Measurements from ENCODE around the gene NECTIN4.
A peak's percentile ranks its signal among the peaks of the same experiment; 100 is the strongest.

The NECTIN4 gene

DNA sequence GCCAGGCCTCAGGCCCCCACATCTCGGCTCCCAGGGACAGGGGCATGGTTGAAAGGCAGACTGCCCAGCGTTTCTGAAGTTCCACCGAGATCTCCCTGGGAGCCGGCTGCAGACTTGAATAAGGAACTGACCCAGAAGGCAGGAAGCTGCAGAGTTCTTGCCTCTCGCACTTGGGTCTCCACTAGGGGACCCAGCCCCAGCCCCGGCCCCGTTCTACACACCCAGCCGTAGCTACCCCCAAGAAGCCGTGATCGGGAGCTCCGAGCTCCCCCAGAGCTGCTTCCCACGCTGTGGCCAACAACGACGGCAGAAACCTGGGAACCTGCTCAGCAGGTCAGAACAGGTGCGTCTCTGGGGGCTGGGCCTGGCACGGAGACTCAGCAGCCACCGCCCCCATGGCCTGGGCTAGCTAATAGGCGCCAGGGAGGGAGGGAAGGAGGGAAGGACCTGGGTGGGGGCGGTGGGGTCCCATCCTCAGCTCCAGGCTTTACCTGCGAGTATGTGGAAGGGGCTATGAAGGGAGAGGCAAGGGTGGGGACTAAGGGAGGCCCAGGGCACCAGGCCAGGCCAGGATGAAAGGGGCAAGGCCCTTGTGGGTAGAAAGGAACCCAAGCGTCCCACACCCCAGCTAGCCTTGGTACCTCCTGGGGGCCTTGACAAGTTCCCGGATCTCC is at the start of gene NECTIN4:
TSS of gene NECTIN4 (minus strand) at position 308 of the 674 bp plus-strand sequence. CDS start at position 46, 262 bp downstream.
- Histone ChIP-seq H3K27ac (ENCODE audit: low read depth, low read length) (no peak within 1 kb of the TSS), H3K9ac (ENCODE audit: low read depth, low read length) (no peak within 1 kb of the TSS), H3K9me3 (ENCODE audit: control insufficient read depth, insufficient read depth, low read length) (no peaks in the 10 kb centered on the region), H3K27me3 (ENCODE audit: control insufficient read depth, insufficient read depth, low read length) (no peaks in the 10 kb centered on the region), H3K36me3 (ENCODE audit: control insufficient read depth, insufficient read depth, low read length) (no peaks in the 10 kb centered on the region), H3K4me1 (ENCODE audit: control insufficient read depth, insufficient read depth, low read length) (0 out of 2 replicates have a peak, but pooled peaks cover 7% of the 10 kb centered on the region), H3K4me3 (ENCODE audit: low read depth, low read length) (no peak within 1 kb of the TSS)

DNA sequence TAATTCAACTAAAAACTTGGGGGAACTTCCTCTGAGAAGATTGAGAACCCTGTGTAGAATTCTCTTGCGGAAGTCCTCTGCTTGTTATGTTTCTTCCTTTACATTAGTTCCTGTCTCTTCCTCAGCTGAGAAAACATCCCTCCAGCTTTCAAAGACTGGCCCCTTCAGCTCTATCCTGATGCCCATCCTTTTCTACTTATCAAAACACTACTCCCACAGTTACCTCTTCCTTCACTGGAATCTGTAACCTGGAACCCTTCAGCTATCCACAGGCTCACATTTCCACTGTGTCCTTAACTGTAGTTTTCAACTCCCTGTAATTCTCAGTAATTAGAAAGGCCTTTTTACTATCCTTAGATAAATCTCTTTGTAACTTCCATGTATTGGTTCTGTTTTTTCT is 49.1 kb upstream of the NECTIN4 start:
- H3K9ac ChIP-seq (ENCODE audit: low read depth, low read length) = no peak overlapping the region
- H3K9me3 ChIP-seq (ENCODE audit: control insufficient read depth, insufficient read depth, low read length) = no peaks in the 10 kb centered on the region
- H3K4me1 ChIP-seq (ENCODE audit: control insufficient read depth, insufficient read depth, low read length) = no peaks in the 10 kb centered on the region
- no peak overlapping the region for H3K4me3 ChIP-seq (ENCODE audit: low read depth, low read length)
- no peak overlapping the region for H3K27ac ChIP-seq (ENCODE audit: low read depth, low read length)
- no peaks in the 10 kb centered on the region for H3K27me3 ChIP-seq (ENCODE audit: control insufficient read depth, insufficient read depth, low read length)
- no peaks in the 10 kb centered on the region for H3K36me3 ChIP-seq (ENCODE audit: control insufficient read depth, insufficient read depth, low read length)

DNA sequence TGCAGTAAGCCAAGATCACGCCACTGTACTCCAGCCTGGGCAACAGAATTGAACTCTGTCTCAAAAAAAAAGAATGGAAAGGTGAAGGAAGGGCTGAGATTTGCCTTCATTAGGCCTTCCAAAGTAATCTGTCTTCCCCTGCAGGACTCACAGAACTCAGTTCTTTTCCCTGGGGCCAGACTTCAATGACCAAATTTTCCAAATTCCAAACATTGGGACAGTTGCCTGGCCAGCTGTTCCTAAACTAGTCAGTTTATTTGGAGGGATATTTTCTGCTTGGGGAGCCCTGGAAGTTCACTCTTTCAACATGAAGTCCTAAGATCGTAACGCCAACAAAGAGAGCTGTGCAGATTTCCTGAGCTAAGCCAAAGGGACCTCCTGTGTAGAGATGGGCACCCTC is 48.5 kb upstream of the NECTIN4 start:
- H3K27ac ChIP-seq (ENCODE audit: low read depth, low read length) = no peak overlapping the region
- H3K4me1 ChIP-seq (ENCODE audit: control insufficient read depth, insufficient read depth, low read length) = no peaks in the 10 kb centered on the region
- no peaks in the 10 kb centered on the region for H3K9me3 ChIP-seq (ENCODE audit: control insufficient read depth, insufficient read depth, low read length)
- H3K36me3 ChIP-seq (ENCODE audit: control insufficient read depth, insufficient read depth, low read length) = no peaks in the 10 kb centered on the region
- no peak overlapping the region for H3K4me3 ChIP-seq (ENCODE audit: low read depth, low read length)
- no peaks in the 10 kb centered on the region for H3K27me3 ChIP-seq (ENCODE audit: control insufficient read depth, insufficient read depth, low read length)
- H3K9ac ChIP-seq (ENCODE audit: low read depth, low read length) = no peak overlapping the region

DNA sequence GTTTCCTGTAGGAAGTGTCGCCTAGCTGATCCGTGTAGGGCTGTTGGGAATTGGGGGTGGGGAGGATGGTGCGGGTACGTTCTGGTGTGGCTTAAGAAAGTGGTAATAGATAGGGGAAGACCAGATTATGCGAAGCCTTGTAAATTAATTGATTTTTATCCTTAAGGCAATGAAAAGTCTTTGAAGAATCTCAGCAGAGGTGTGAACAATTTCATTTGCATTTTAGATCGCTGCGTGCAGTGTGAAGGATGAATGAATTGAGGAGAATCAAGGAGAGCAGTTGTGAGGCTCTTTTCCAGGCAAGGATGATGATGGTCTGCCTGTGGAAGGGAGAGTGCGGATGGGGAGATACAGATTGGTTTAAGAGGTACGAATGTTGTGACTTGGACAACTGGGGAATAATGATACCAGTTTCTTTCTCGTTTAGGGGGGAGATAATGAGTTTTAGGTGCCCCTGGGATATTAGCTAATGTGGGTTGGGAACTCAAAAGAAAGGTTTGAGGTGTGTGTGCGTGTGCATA is 43.9 kb upstream of the NECTIN4 start:
- H3K27me3 ChIP-seq (ENCODE audit: control insufficient read depth, insufficient read depth, low read length) = no peaks in the 10 kb centered on the region
- peak overlapping the region; percentile 83 for H3K4me3 ChIP-seq (ENCODE audit: low read depth, low read length)
- H3K9me3 ChIP-seq (ENCODE audit: control insufficient read depth, insufficient read depth, low read length) = no peaks in the 10 kb centered on the region
- H3K4me1 ChIP-seq (ENCODE audit: control insufficient read depth, insufficient read depth, low read length) = peaks cover 11% of the 10 kb centered on the region
- H3K36me3 ChIP-seq (ENCODE audit: control insufficient read depth, insufficient read depth, low read length) = peaks cover 23% of the 10 kb centered on the region
- H3K9ac ChIP-seq (ENCODE audit: low read depth, low read length) = peak overlapping the region; percentile 78
- peak overlapping the region; percentile 94 for H3K27ac ChIP-seq (ENCODE audit: low read depth, low read length)

DNA sequence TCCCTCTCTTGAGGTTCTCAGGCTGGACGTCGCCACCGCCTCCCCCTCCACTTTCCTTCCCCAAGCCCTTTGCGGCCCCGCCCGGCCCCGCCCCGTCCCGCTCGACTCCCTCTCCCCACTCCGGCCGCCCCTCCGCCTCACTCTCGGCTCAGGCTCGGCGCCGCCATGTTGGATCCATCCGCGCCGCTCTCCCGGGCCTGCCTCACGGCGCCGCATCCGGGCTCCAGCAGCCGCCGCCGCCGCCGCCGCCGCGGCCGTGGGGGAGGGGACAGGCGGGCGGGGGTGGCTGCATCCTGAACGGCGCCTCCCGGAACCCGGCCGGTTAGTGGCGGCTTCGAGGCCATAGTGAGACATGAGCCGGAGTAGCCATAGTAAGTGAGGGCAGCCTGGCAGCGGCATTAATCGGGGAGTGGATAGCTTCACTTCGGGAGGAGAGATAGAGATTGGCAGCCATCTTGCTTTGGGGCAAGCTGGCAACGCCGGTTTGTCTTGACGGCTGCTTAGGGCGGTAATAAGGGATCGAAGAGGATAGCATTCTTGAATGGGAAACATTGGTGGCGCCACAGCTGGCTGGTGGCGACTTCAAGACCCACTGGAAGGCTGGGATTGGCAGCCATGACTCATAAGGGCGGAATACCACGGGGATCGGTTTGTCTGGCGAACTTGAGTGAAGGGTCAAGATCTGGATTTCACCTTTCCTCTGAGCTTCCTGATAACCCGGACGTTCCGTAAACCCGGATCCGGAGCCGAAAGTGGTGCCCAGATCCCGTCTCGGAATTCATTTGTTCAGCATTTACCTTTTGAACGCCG is 43.3 kb upstream of the NECTIN4 start, which contains the start of gene DEDD:
TSS of gene DEDD (minus strand) at position 258 of the 810 bp plus-strand sequence. CDS start 8,205 bp downstream, outside the sequence.
- Histone ChIP-seq H3K36me3 (ENCODE audit: control insufficient read depth, insufficient read depth, low read length) (peaks cover 30% of the 10 kb centered on the region), H3K27ac (ENCODE audit: low read depth, low read length) (peak within 1 kb of the TSS; percentile 94), H3K27me3 (ENCODE audit: control insufficient read depth, insufficient read depth, low read length) (no peaks in the 10 kb centered on the region), H3K9ac (ENCODE audit: low read depth, low read length) (peak within 1 kb of the TSS; percentile 78), H3K9me3 (ENCODE audit: control insufficient read depth, insufficient read depth, low read length) (no peaks in the 10 kb centered on the region), H3K4me3 (ENCODE audit: low read depth, low read length) (peak within 1 kb of the TSS; percentile 83), H3K4me1 (ENCODE audit: control insufficient read depth, insufficient read depth, low read length) (peaks cover 11% of the 10 kb centered on the region)

DNA sequence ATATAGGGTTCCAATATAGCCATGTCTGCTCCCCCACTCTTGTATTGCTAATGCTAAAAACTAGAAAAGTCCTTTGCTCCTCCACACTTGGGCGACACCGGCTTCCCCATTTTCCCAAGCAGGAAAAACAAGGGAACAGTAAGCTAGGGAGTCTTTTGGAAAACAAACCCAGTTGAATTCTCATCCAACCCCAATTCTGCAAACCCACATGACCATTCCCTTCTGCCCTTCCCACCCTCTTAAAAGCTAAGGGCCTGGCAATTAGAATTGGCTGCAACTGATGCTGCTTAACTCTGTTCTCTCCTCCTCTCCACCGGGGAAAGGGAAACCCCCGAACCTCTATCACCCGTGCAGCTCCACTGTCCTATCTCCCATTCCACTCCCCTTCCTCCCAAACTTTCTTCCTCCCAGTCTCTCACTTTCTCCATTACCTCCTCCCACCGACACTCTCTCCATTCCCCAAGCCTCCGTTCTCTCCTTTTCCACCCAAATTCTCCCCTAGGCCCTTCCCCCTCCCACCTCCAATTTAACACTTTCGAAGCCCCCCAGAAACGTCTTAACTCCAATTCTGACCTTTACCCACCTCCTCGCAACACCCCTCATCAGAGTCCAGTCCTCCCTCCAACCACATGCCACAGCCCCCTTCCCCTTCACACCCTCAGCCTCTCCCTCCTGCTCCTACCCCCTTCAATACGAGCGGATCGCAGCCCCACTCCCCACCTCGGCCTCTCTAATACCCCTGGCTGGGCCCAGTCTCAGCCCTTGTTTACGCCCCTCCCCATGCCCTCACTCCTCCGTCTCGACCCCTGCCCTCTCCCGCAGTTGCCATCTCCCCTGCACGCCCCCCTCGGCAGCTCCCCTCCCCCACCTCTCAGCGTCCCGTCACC is 42.4 kb upstream of the NECTIN4 start:
- no peaks in the 10 kb centered on the region for H3K27me3 ChIP-seq (ENCODE audit: control insufficient read depth, insufficient read depth, low read length)
- H3K9ac ChIP-seq (ENCODE audit: low read depth, low read length) = peak overlapping the region; percentile 78
- H3K4me1 ChIP-seq (ENCODE audit: control insufficient read depth, insufficient read depth, low read length) = peaks cover 11% of the 10 kb centered on the region
- H3K27ac ChIP-seq (ENCODE audit: low read depth, low read length) = peak overlapping the region; percentile 94
- no peaks in the 10 kb centered on the region for H3K9me3 ChIP-seq (ENCODE audit: control insufficient read depth, insufficient read depth, low read length)
- H3K36me3 ChIP-seq (ENCODE audit: control insufficient read depth, insufficient read depth, low read length) = peaks cover 38% of the 10 kb centered on the region
- peak overlapping the region; percentile 83 for H3K4me3 ChIP-seq (ENCODE audit: low read depth, low read length)

DNA sequence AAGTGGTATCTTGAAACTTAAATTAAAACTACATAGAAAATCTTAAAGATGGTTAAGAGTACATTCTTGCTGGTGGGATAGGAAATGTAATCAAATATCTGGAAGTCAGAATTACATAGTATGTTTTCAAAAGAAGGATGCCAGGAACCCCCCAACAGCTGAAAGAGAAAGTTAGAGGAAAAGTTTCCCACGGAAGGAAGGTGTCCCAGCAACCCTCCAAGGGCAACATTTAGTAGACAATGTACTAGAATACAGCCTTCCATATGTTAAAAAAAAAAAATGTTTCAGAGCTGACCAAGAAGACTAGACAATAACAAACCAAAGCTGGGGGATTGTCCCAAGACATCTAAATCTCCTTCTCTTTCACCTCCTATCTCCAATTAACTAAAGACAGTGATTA is 40.9 kb upstream of the NECTIN4 start:
- Histone ChIP-seq H3K27me3 (ENCODE audit: control insufficient read depth, insufficient read depth, low read length) (no peaks in the 10 kb centered on the region), H3K36me3 (ENCODE audit: control insufficient read depth, insufficient read depth, low read length) (peaks cover 48% of the 10 kb centered on the region), H3K27ac (ENCODE audit: low read depth, low read length) (no peak overlapping the region), H3K9ac (ENCODE audit: low read depth, low read length) (no peak overlapping the region), H3K9me3 (ENCODE audit: control insufficient read depth, insufficient read depth, low read length) (no peaks in the 10 kb centered on the region), H3K4me3 (ENCODE audit: low read depth, low read length) (0 out of 2 replicates have a peak overlapping the region, but pooled peaks have one; percentile 83), H3K4me1 (ENCODE audit: control insufficient read depth, insufficient read depth, low read length) (peaks cover 11% of the 10 kb centered on the region)

DNA sequence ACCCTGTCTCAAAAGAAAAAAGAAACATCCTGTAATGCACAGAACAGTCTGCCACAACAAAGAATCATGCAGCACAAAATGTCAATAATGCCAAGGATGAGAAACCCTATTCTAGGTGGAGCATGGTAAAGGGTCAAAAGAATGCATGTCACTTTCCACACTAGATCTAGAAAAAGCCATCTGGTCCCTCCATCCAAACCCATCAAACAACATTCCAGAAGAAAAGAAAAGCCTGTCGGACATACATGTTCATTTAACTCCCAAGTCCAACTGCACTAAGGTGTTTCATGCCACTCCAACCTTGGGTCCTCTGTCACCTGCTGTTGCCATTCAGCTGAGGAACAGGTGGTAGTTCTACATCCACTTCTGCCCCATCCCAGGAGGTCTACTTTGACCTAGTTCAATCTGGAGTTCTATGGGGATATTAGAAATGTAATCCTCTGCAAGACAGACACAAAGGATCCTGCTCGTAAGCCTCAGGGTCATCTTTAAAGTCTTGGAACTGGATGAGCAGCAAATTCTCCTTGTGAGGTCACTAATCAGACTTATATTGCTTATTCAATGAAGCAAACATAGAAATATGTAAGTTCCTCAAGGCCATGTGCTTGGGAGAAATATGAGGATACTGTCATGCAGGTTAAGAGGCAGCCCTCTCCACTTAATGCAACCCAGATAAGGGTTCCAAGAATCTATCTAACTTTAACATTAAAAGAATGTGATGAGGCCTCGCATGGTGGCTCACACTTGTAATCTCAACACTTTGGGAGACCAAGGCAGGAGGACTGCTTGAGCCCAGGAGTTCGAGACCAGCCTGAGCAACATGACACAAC is 39.4 kb upstream of the NECTIN4 start:
- Histone ChIP-seq H3K27me3 (ENCODE audit: control insufficient read depth, insufficient read depth, low read length) (no peaks in the 10 kb centered on the region), H3K4me1 (ENCODE audit: control insufficient read depth, insufficient read depth, low read length) (peaks cover 11% of the 10 kb centered on the region), H3K36me3 (ENCODE audit: control insufficient read depth, insufficient read depth, low read length) (peaks cover 63% of the 10 kb centered on the region), H3K27ac (ENCODE audit: low read depth, low read length) (no peak overlapping the region), H3K9me3 (ENCODE audit: control insufficient read depth, insufficient read depth, low read length) (no peaks in the 10 kb centered on the region), H3K9ac (ENCODE audit: low read depth, low read length) (no peak overlapping the region), H3K4me3 (ENCODE audit: low read depth, low read length) (no peak overlapping the region)

DNA sequence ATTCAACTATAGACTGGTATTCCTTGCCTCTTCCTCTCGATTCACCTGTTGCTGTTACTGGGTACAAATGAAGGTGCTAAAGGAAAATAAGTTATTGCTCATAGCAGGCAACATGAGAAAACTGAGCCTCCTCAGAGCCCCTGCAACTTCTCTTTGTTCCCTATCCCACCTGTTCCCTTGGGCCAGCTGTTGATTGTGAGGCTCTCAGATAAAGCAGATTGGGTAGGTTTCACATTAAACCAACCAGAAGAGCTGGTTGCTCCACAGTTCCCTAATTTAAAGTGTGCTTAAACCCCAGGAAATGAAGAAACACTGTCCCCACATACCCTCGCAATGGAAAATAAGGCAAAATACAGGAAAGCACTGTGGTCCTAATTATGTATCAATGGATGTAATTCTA is 38.3 kb upstream of the NECTIN4 start:
- Histone ChIP-seq H3K4me3 (ENCODE audit: low read depth, low read length) (no peak overlapping the region), H3K9me3 (ENCODE audit: control insufficient read depth, insufficient read depth, low read length) (no peaks in the 10 kb centered on the region), H3K9ac (ENCODE audit: low read depth, low read length) (no peak overlapping the region), H3K27me3 (ENCODE audit: control insufficient read depth, insufficient read depth, low read length) (no peaks in the 10 kb centered on the region), H3K36me3 (ENCODE audit: control insufficient read depth, insufficient read depth, low read length) (peaks cover 72% of the 10 kb centered on the region), H3K4me1 (ENCODE audit: control insufficient read depth, insufficient read depth, low read length) (peaks cover 11% of the 10 kb centered on the region), H3K27ac (ENCODE audit: low read depth, low read length) (no peak overlapping the region)

DNA sequence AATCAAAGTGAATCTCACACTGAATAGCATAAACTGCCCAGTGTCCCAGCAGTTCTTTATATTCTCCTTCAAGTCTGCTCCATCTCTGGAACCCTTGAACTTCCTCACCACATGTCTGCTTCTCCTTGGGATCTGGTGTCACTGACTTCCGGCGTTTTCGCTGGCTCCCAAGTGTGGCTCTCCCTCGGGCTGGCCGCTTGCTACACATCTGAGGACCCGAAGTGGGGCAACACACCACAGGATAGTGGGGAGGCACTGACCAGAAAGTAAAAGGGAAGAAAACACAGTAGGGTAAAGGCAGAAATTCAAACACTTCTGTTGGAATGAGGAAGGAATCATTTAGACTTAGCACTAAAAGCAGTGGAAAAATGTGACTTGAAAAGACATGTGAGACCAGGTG is 33.6 kb upstream of the NECTIN4 start:
- Histone ChIP-seq H3K27me3 (ENCODE audit: control insufficient read depth, insufficient read depth, low read length) (no peaks in the 10 kb centered on the region), H3K27ac (ENCODE audit: low read depth, low read length) (no peak overlapping the region), H3K4me1 (ENCODE audit: control insufficient read depth, insufficient read depth, low read length) (peaks cover 13% of the 10 kb centered on the region), H3K36me3 (ENCODE audit: control insufficient read depth, insufficient read depth, low read length) (peaks cover 76% of the 10 kb centered on the region), H3K9ac (ENCODE audit: low read depth, low read length) (no peak overlapping the region), H3K9me3 (ENCODE audit: control insufficient read depth, insufficient read depth, low read length) (no peaks in the 10 kb centered on the region), H3K4me3 (ENCODE audit: low read depth, low read length) (no peak overlapping the region)

Measured in HUES48 (cell line).